Measurements from ENCODE around the gene DOCK2.
"Not testable (repeated sequence)": the region's sequence is repeated elsewhere in the genome, so short reads cannot be mapped to it uniquely, and the experiment has no call there.

The DOCK2 gene

DNA sequence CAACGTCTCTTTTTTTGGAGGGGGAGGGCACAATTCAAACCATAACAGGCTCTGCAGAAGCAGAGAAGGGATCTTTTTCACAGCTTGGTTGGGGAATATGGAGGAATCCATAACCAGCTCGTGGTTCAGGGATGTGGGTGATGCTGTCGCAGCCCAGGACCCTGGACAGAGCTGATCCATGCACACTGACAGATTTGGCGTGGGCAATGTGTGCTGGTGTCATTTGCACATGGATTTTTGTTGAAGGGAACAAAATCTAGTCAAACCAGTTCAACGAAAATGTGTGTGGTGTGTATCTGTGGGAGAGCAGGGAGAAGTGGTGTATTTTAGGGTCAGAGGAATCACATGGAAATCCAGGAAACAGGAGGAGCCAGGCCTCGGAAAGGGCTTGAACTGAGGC, 4.2 kb downstream of the DOCK2 start:
- DNase-seq, result no peak

GRCh38 chr5:169646856-169647255, 9.8 kb downstream of the DOCK2 start:
- no peak for DNase-seq

DNA sequence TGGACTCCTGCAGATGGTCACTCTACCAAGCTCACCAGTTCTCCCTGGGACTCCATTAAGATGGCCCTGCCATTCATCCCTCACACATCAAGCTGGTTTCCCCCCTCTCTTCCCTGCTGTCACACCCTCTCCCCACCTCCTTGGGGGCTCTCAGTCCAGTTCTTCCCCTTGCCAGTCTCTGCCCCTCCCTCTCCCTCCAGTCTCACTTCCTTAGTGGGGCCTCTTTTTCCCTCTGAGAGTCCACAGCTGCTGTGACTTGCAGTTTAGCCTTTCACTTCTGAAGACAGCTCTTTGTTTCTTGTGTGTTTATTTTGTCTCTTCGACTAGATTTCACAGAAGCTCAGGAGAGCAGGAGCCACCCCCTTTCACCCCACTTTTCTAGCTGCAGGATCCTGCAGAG, 10.5 kb downstream of the DOCK2 start:
- no peak for DNase-seq

DNA sequence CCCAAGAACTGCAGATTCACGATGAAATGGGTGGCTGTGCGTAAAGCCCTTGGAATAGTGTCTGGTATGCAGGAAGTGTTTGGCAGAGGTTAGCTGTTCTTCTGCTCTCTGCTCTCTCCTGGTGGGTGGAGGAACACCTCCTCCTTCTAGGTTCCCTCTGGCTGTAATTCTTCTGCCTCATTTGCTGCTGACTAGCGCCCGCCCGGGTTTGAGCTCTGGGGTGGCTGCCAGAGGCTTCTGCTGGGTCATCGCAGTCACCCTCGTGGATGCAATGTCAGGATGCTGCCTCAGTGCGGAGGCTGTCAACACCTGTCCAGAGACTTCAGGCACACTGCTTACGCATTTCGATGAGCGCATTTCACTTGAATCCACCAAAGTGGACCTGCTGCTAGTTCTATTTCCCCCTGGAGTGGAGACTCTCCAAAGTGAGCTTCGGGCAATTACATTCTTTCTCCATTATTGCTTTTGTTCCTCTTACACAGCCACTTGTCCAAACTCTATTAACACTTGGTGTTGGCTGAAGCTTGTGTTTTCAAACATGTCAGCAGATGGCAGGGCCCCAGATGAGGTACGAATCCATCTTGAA, 11.7 kb downstream of the DOCK2 start:
- DNase-seq, result no peak

- no peak for DNase-seq
These were observed 12.4 kb downstream of the DOCK2 start for GRCh38 chr5:169649486-169649885.

- DNase-seq, result no peak
These were observed 13.7 kb downstream of the DOCK2 start for GRCh38 chr5:169650701-169651331.

- DNase-seq, result peak; percentile 15
These were observed 14.5 kb downstream of the DOCK2 start for GRCh38 chr5:169651526-169651925.

GRCh38 chr5:169652057-169652456, 15.0 kb downstream of the DOCK2 start:
- DNase-seq, result peak; percentile 26

GRCh38 chr5:169653091-169653490, 16.0 kb downstream of the DOCK2 start:
- DNase-seq, result no peak

DNA sequence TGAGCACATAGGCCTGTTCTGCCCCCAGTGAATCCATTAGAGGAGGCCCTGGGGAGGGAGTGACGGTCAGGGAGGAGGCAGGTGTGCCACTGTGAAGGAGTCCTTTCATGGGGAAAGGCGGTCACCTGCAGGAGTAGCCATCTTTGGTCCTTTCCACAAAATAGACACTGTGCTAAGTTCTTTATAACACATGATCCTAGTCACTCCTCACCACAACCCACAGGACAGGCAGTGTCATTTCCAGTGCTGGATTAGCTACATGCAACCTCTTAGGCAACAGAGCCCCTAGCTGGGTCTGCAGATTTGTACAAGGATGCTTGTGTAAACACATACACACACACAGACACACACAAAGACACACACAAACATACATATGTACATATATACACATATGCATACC, 18.3 kb downstream of the DOCK2 start:
- no peak for DNase-seq

- no peak for DNase-seq
These were observed 19.2 kb downstream of the DOCK2 start for GRCh38 chr5:169656125-169656901.

DNA sequence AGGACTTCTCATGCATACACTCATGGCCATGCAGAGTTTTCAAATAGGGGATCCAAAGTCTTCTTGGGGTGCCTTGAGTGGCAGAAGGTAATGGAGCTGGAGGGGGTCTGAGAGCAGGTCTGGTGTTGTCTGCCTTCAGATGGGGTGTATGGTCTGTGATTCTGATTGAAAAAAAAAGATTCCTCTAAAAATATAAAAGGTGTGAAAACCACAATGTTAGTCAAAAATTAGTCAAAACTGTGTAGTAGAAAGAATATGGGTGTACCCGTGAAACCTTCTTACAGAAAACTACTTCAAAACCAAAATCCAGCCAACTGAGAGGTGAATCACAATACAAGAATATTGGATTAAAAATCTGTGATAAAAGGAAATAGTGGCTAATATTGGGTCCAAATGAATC, 20.1 kb downstream of the DOCK2 start:
- no peak for DNase-seq

GRCh38 chr5:169662451-169662850, 25.4 kb downstream of the DOCK2 start:
- not testable (repeated sequence) for DNase-seq

DNA sequence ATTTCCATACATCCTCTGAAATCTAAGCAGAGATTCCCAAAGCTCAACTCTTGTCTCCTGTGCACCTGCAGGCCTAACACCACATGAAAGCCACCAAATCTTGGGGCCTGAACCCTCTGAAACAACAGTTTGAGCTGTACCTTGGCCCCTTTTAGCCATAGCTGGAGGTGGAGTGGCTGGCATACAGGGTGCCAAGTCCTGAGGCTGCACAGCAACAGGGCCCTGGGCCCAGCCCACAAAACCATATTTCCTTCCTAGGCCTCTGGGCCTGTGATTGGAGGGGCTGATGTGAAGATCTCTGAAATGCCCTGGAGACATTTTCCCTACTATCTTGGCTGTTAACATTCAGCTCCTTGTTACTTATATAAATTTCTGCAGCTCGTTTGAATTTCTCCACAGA, 26.5 kb downstream of the DOCK2 start:
- no peak for DNase-seq

DNA sequence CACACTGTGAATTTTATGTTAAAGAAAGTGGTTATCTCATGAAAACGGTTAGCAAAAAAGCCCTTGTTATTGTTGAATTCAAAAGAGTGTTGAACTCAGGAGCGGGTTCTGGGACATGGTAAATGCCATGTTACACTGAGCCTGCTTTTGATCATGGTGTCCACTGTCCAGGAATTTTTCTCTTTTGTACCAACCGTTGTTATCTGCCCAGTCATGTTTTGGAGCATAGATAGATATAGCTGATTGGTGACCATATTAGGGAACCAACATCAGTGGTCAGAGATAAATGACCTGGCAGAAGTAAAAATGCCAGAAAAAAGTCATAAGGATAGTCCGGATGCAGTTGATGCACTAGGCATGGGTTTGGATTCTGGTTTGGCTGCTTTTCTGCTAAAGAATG, 29.3 kb downstream of the DOCK2 start:
- DNase-seq, result no peak

DNA sequence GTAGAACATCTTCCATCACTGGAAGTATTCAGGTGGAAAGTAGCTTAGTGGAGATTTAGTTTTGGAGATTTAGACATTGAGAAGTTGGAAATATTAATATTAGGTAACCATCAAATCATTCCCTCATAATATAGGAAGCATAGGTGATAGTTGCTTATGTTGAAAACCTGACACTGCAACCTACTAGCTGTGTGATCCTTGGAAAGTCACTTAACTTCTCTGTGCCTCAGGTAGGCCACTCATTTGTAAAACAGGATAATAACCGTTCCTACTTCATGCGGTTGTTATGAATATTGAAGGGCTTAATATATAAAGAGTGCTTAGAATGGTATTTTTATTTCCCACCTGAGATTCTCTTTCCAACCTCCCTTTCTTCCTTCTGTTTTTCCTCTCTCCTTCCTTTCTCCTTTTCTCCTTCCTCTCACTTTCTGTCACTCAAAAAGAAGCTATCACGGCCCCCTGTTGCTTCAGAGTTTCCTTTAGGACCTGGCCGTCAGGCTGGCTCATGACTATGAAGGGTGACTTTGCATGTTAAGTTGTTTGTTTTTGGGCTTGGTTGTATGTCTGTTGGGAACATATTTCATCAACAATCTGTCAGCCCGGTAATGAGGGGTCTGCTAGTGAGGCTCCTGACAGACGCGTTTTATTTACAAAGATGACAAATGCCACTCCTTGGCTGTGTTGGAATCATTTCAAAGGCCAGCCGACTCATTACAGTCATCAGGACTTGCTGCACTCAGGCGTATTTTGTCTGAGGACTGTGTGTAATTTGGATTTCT, 31.0 kb downstream of the DOCK2 start:
- no peak for DNase-seq

- no peak for DNase-seq
These were observed 31.7 kb downstream of the DOCK2 start for GRCh38 chr5:169668732-169669131.

- DNase-seq, result no peak
These were observed 33.9 kb downstream of the DOCK2 start for GRCh38 chr5:169670769-169671525.

GRCh38 chr5:169682026-169682425, 45.0 kb downstream of the DOCK2 start:
- no peak for DNase-seq

- no peak for DNase-seq
These were observed 49.1 kb downstream of the DOCK2 start for GRCh38 chr5:169686137-169686536.

DNA sequence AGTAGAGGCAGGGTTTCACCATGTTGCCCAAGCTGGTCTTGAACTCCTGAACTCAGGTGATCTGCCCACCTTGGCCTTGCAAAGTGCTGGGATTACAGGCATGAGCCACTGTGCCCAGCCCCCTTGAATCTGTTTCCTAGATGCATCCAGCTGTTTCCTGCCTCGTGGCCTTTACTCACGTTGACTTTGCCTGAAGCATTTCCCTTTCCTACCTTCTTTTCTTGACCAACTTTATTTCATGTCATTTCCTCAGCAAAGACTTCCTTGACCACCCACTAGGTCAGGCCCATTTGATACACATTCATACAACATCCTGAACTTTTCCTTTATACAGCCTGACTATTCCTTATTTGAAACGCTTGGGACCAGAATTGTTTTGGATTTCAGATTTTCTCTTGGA, 51.0 kb downstream of the DOCK2 start:
- no peak for DNase-seq

DNA sequence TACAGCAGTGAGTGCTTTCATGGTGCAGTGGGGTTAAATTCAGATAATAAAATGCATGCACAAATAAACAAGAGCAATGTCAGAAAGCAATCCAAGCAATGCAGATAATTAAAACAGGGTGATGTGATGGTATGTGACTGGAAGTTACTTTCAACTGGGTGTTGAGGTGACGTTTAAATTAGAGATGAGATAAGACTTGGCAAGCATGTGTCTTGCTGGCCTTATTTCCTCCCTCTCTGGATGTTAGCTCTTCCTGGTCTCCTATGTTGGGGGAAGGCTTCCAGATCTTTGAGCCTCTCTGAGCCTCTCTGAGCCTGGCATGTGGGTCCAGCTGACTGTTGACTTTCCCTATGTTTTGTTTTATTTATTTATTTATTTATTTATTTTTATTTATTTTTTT, 54.4 kb downstream of the DOCK2 start:
- no peak for DNase-seq

DNA sequence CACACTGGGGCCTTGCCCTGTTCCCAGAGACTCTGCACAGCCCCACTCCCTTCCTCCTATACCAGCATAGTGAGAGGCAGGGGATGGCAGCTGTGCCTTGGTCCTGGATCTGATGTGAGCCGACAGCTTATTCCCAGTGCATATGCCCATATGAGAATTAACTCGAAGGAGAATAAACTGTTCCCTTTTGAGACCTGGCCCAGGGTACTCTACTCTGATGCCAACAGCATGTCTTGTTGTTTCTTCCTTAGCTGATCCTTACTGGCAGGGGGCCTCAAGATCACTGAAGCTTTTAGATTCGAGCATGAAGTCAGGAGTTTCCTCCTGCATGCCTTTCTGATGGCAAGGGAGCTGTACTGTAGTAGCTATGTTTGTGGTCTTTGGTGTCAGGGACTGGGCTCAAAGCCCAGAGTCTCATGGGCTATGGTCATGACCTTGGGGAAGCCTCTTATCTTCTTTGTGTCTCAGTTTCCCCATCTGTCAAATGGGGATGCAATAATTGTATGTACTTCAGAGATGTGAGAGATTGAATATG, 57.1 kb downstream of the DOCK2 start:
- no peak for DNase-seq

All from NCI-H1092 treated with DMSO at 0.1 percent for 48 hours (cell line).